Suprapubic skin (tissue), 4 donors: Measurements from ENCODE around the gene SCAMP5. TPM values are rescaled to one million over a fixed set of nuclear protein-coding genes. Genes with fewer than 3 reads are reported as not detected.
A peak's percentile ranks its signal among the peaks of the same experiment; 100 is the strongest.

Experiments used
- DNase-seq, 2 donors: peaks; one replicate each; pipeline ENCODE4 v3.0.0-alpha.2; 2019; ENCODE audit warnings: low spot score in 2 of 2
- H3K27ac ChIP-seq: fragments of 200-600 bp; sonication (generic); one replicate; pipeline ENCODE4 v1.5.1; 2019
- H3K27me3 ChIP-seq: fragments of 200-600 bp; sonication (generic); one replicate; pipeline ENCODE4 v1.5.1; 2019
- H3K36me3 ChIP-seq: fragments of 200-600 bp; sonication (generic); one replicate; pipeline ENCODE4 v1.5.1; 2019
- H3K4me1 ChIP-seq: fragments of 200-600 bp; sonication (generic); one replicate; pipeline ENCODE4 v1.5.1; 2019
- H3K4me3 ChIP-seq: fragments of 200-600 bp; sonication (generic); one replicate; pipeline ENCODE4 v1.5.1; 2019; ENCODE audit warnings: mild to moderate bottlenecking
- H3K9me3 ChIP-seq: fragments of 200-600 bp; sonication (generic); one replicate; pipeline ENCODE4 v1.5.1; 2019
- CTCF ChIP-seq, 2 donors: fragments of 200-600 bp in 1 of 2; fragments of 450-650 bp in 1 of 2; sonication (generic) in 1 of 2; IDR thresholded peaks; one replicate each; pipeline ENCODE4 v1.5.1; 2016 to 2019; ENCODE audit warnings: antibody characterized with exemption in 2 of 2, mild to moderate bottlenecking in 1 of 2, moderate library complexity in 1 of 2
- EP300 ChIP-seq: sonication (generic); formaldehyde crosslinking; IDR thresholded peaks from one replicate; pipeline ENCODE4 v1.6.1; 2017; ENCODE audit warnings: antibody characterized with exemption
- POLR2A ChIP-seq, 2 donors: fragments of 450-650 bp; IDR thresholded peaks; one replicate each; pipeline ENCODE4 v1.6.1; 2017; ENCODE audit warnings: antibody characterized with exemption in 2 of 2, mild to moderate bottlenecking in 2 of 2, moderate library complexity in 2 of 2
- POLR2AphosphoS5 ChIP-seq, 3 donors: sonication (generic); formaldehyde crosslinking; IDR thresholded peaks; one replicate each; pipeline ENCODE4 v1.6.1; 2017; ENCODE audit warnings: antibody characterized with exemption in 3 of 3
- WGBS: methylation state at CpG from one replicate; pipeline ENCODE4 v1.1.5; 2018; 5-methylcytosine and 5-hydroxymethylcytosine counted together
- total RNA-seq, 4 donors: library from RNA; depleted of rRNA; stranded (reverse); fragments of >200 nt; gene quantifications; one replicate each; pipeline ENCODE4 v1.1.0, GENCODE V29; 2016

Gene SCAMP5
- 1 to 10 TPM in 3 of 4 donors, under 1 TPM in 1; 0.53 to 4.5 (median 2.7) TPM for total RNA-seq

GRCh38 chr15:74995182-74995778 lies at the start of gene SCAMP5:
SCAMP5 (plus strand) TSS chr15:74995563; CDS start chr15:75011840, 16,277 bp downstream.
- Histone ChIP-seq H3K4me3 (peak within 1 kb of the TSS; percentile 69), H3K9me3 (no peaks in the 10 kb centered on the region), H3K27me3 (peaks cover 15% of the 10 kb centered on the region), H3K4me1 (peaks cover 15% of the 10 kb centered on the region), H3K36me3 (no peaks in the 10 kb centered on the region), H3K27ac (no peak within 1 kb of the TSS)
- TF ChIP-seq POLR2AphosphoS5 (IDR thresholded peaks at IDR 0.05) (peak in 1 of 3 donors; percentile 19), EP300 (no peak)
- DNase-seq = peak; percentile 94
- WGBS = 2% methylated on average over 25 of the region's 58 CpGs

- Histone ChIP-seq H3K4me1 (peaks cover 16% of the 10 kb centered on the region), H3K4me3 (no peak overlapping the region), H3K27me3 (no peaks in the 10 kb centered on the region), H3K36me3 (no peaks in the 10 kb centered on the region), H3K27ac (no peak overlapping the region), H3K9me3 (no peaks in the 10 kb centered on the region)
- peak; percentile 85 for DNase-seq
- TF ChIP-seq CTCF (IDR thresholded peaks at IDR 0.05) = peak; percentile 92 to 93
- no peak for TF ChIP-seq EP300
- TF ChIP-seq POLR2AphosphoS5 (IDR thresholded peaks at IDR 0.05) = no peak
- TF ChIP-seq POLR2A (IDR thresholded peaks at IDR 0.05) = no peak
- WGBS = 48% methylated on average over 7 of the region's 7 CpGs
These were observed 45.1 kb upstream of the SCAMP5 start for GRCh38 chr15:74950078-74950908.

- WGBS = 71% methylated on average over 3 of the region's 3 CpGs
- H3K27ac ChIP-seq = no peak overlapping the region
- H3K27me3 ChIP-seq = no peaks in the 10 kb centered on the region
- no peak overlapping the region for H3K4me3 ChIP-seq
- peaks cover 23% of the 10 kb centered on the region for H3K4me1 ChIP-seq
- no peak for TF ChIP-seq CTCF (IDR thresholded peaks at IDR 0.05)
- TF ChIP-seq POLR2AphosphoS5 (IDR thresholded peaks at IDR 0.05) = no peak
- no peak for TF ChIP-seq EP300
- TF ChIP-seq POLR2A (IDR thresholded peaks at IDR 0.05) = no peak
- no peak for DNase-seq
- no peaks in the 10 kb centered on the region for H3K9me3 ChIP-seq
- no peaks in the 10 kb centered on the region for H3K36me3 ChIP-seq
These were observed 44.4 kb upstream of the SCAMP5 start for GRCh38 chr15:74951006-74951405.

GRCh38 chr15:74954515-74954914 lies 40.8 kb upstream of the SCAMP5 start:
- Histone ChIP-seq H3K4me1 (peaks cover 59% of the 10 kb centered on the region), H3K27me3 (peaks cover 14% of the 10 kb centered on the region), H3K36me3 (no peaks in the 10 kb centered on the region), H3K27ac (no peak overlapping the region), H3K9me3 (no peaks in the 10 kb centered on the region), H3K4me3 (peak overlapping the region; percentile 56)
- no peak for TF ChIP-seq POLR2A (IDR thresholded peaks at IDR 0.05)
- no peak for TF ChIP-seq POLR2AphosphoS5 (IDR thresholded peaks at IDR 0.05)
- no peak for TF ChIP-seq CTCF (IDR thresholded peaks at IDR 0.05)
- no peak for TF ChIP-seq EP300
- DNase-seq = no peak

- Histone ChIP-seq H3K27me3 (peaks cover 16% of the 10 kb centered on the region), H3K4me3 (peak overlapping the region; percentile 56), H3K36me3 (no peaks in the 10 kb centered on the region), H3K4me1 (peaks cover 61% of the 10 kb centered on the region), H3K27ac (no peak overlapping the region), H3K9me3 (no peaks in the 10 kb centered on the region)
- TF ChIP-seq EP300 = no peak
- TF ChIP-seq CTCF (IDR thresholded peaks at IDR 0.05) = no peak
- TF ChIP-seq POLR2A (IDR thresholded peaks at IDR 0.05) = no peak
- no peak for TF ChIP-seq POLR2AphosphoS5 (IDR thresholded peaks at IDR 0.05)
- 85% methylated on average over 8 of the region's 8 CpGs for WGBS
- no peak for DNase-seq
These were observed 40.3 kb upstream of the SCAMP5 start for GRCh38 chr15:74955017-74955416.
